ENCODE data around the gene FNBP1.
"Not testable (repeated sequence)": the region's sequence is repeated elsewhere in the genome, so short reads cannot be mapped to it uniquely, and the experiment has no call there.

Gene FNBP1

DNA sequence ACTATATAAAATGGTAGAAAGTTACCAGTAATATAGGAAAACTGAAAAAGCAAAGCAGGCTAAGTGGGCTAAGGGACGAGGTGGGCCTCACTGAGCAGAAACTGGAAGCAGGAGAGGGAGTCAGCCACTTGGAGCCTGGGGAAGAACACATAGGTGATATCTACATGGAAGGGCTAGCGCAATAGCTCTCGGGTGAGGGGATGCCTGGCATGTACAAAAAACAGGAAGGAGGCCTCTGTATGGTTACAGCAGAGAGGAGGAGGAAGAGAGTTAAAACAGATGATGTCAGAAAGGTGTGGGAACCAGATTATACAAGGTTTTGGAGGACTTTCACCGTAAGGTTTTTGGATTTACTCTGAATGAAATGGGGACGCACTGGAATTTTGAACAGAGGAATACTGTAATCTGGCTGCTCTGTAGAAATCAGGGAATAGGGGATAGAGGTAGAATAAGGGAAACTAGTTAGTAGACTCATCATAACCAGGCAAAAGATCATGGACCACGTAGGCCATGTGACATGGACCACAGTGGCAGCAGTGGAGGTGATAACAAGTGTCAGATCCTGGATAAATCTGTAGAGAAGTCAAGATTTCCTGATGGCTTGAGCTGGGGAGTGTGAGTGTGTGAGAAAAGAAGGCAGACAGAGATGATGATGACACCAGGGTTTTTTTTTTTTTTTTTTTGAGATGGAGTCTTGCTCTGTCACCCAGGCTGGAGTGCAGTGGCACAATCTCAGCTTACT is 52.5 kb downstream of the FNBP1 start:
- no peak for DNase-seq (ENCODE audit: extremely low read depth, low read depth)
- H3K4me3 ChIP-seq (replicated peaks; ENCODE audit: low read depth, low read length), result no peak overlapping the region
- TF ChIP-seq, protein P1, sequence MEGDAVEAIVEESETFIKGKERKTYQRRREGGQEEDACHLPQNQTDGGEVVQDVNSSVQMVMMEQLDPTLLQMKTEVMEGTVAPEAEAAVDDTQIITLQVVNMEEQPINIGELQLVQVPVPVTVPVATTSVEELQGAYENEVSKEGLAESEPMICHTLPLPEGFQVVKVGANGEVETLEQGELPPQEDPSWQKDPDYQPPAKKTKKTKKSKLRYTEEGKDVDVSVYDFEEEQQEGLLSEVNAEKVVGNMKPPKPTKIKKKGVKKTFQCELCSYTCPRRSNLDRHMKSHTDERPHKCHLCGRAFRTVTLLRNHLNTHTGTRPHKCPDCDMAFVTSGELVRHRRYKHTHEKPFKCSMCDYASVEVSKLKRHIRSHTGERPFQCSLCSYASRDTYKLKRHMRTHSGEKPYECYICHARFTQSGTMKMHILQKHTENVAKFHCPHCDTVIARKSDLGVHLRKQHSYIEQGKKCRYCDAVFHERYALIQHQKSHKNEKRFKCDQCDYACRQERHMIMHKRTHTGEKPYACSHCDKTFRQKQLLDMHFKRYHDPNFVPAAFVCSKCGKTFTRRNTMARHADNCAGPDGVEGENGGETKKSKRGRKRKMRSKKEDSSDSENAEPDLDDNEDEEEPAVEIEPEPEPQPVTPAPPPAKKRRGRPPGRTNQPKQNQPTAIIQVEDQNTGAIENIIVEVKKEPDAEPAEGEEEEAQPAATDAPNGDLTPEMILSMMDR (IDR thresholded peaks at IDR 0.05; ENCODE audit: low read depth, low read length, missing control alignments), result no peak

DNA sequence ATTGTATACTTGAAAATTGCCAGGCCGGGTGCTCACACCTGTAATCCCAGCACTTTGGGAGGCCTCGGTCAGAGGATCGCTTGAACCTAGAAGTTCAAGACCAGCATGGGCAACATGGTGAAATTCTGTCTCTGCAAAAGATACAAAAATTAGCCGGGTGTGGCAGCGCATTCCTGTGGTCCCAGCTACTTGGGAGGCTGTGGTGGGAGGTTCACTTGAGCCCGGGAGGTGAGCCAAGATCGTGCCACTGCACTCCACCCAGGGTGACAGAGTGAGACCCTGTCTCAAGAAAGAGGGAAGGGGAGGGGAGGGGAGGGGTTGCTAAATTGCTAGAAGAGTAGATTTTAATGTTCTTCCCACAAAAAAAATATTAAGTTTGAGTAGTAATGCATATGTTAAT is 53.2 kb downstream of the FNBP1 start:
- TF ChIP-seq, protein P1 (IDR thresholded peaks at IDR 0.05; ENCODE audit: low read depth, low read length, missing control alignments), result no peak
- no peak for DNase-seq (ENCODE audit: extremely low read depth, low read depth)
- H3K4me3 ChIP-seq (replicated peaks; ENCODE audit: low read depth, low read length), result no peak overlapping the region

DNA sequence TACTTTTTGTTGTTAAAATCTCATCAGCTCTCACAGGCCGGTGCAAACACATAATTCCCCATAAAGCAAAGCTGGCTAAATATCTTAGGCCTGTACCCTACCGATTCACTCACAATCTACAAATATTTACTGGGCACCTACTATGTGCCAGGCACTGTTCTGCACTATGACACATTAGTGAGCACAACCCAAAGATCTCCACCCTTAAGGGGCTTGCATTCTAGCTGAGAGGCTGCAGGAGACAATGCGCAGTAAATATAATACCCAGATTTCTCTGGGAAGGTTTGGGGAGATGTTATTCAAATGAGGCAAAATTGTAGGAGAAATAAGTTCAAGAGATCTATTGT is 53.7 kb downstream of the FNBP1 start:
- H3K4me3 ChIP-seq (replicated peaks; ENCODE audit: low read depth, low read length), result no peak overlapping the region
- TF ChIP-seq, protein P1 (IDR thresholded peaks at IDR 0.05; ENCODE audit: low read depth, low read length, missing control alignments), result no peak
- DNase-seq (ENCODE audit: extremely low read depth, low read depth), result no peak

DNA sequence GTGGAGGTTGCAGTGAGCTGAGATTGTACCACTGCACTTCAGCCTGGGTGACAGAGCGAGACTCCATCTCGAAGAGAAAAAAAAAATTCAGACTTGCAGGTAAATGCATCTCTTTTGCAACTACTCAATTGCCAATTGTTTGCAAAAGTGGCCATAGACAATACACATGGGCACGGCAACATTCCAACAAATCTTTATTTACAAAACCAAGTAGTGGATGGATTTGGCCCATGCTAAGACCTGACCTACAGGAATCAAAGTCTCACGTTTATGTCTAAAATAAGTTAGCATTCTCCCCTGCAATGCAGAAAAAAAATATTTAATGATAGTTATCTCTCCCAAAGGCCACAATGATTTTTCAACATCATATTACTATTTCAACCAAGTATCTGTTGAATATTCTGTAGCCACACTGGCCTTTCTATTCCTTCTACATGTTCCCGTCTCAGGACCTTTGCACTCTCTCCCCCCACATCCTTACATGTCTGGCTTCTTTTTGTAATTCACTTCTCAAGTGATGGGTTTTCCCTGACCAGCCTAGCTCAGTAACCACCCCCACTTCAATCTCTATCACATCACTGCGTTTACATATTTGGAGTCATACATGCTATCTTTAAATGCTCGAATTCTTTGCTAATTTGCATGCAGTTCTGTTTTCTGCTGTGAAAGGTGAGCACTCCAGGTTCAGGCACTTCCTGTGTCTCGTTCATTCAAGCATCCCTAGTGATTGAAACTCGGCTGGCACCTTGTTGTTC is 54.2 kb downstream of the FNBP1 start:
- TF ChIP-seq, protein P1 (IDR thresholded peaks at IDR 0.05; ENCODE audit: low read depth, low read length, missing control alignments), result no peak
- DNase-seq (ENCODE audit: extremely low read depth, low read depth), result no peak
- H3K4me3 ChIP-seq (replicated peaks; ENCODE audit: low read depth, low read length), result no peak overlapping the region

DNA sequence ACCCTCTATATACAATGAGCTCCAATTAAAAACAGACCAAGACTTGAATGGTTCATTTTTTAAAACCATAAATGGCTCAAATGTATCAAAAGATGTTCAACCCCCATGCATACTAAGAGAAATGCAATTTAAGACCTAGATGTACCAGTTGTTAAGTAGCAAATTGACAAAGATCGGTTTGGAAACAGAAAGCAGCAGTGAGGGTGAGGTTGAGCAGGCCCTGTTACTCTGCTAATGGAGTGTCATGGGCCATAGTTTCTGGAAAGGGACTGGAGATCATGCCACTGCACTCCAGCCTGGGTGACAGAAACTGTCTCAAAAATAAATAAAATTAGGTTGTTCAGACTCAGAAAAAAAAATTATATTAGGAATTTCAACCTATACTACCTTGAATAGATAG is 55.0 kb downstream of the FNBP1 start:
- DNase-seq (ENCODE audit: extremely low read depth, low read depth), result no peak
- TF ChIP-seq, protein P1 (IDR thresholded peaks at IDR 0.05; ENCODE audit: low read depth, low read length, missing control alignments), result no peak
- no peak overlapping the region for H3K4me3 ChIP-seq (replicated peaks; ENCODE audit: low read depth, low read length)

DNA sequence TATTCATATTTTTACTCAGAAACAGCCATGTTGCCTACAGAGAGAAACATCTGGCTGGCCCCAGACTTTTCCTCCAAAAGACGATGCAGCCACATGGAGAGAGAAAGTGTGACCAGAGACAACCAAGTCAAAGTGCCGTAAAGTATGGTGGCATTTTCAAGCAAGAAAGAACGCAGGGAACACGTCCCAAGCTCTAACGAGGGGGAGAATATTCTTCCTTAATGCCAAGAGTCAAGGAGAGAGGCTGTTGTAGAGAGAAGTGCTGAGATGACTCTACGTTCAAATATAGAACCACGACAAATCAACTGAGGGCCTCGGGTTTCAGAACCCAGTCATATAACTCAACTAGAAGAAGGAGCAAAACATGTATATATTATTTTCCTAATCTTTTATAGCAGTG is 55.9 kb downstream of the FNBP1 start:
- H3K4me3 ChIP-seq (replicated peaks; ENCODE audit: low read depth, low read length), result no peak overlapping the region
- TF ChIP-seq, protein P1 (IDR thresholded peaks at IDR 0.05; ENCODE audit: low read depth, low read length, missing control alignments), result no peak
- DNase-seq (ENCODE audit: extremely low read depth, low read depth), result no peak

DNA sequence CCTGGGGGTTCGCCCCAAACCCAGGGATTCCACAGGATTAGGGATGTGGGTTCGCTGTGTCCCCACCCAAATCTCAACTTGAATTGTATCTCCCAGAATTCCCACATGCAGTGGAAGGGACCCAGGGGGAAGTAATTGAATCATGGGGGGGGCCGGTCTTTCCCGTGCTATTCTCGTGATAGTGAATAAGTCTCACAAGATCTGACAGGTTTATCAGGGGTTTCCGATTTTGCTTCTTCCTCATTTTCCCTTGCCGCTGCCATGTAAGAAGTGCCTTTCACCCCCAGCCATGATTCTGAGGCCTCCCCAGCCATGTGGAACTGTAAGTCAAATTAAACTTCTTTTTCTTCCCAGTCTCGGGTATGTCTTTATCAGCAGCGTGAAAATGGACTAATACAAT is 58.4 kb downstream of the FNBP1 start:
- not testable (repeated sequence) for H3K4me3 ChIP-seq (replicated peaks; ENCODE audit: low read depth, low read length); DNase-seq (ENCODE audit: extremely low read depth, low read depth)
